HG03354 (cell line): ENCODE measurements around the gene PLEKHM2.

Experiments used
- ATAC-seq: cut with Tn5 transposase; IDR thresholded peaks from one replicate; pipeline ENCODE4 v1.9.1; 2021; ENCODE audit warnings: mild to moderate bottlenecking; ENCODE audit not compliant: unreplicated experiment, poor library complexity, severe bottlenecking

Gene PLEKHM2

DNA sequence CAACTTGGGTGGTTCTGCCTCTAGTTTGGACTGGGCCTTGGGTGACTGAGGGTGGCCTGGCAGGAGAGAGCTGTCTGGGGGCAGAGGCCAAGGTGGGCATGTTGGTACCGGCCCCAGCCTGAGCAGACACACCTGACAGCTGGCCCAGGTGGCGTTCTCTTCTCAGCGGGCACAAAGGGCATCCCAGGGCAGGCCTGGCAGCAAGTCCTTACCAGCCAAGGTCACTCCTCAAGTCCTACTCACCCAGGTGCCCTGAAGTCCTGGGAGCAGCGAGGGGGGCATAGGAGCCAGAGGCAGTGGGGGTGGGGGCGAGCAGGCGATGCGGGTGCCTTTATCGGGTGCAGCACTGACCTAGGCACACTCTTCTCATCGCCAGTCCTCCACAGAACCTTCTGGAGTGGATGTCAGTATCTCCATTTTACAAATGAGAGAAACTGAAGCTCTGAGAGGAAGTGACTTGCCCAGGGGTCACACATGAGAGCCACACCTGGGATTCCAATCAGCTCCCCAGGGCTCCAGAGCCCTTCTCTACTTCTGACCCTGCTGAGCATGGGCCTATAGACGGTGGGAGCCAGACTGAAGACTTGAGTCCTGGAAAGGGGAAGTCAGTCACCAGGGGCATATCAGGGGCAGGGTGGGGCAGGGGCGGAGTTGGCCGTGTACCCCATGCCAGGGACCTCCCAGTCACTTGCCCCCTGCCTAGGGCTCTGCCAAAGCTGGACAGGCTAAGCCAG is 51.4 kb downstream of the PLEKHM2 start:
- no peak for ATAC-seq

DNA sequence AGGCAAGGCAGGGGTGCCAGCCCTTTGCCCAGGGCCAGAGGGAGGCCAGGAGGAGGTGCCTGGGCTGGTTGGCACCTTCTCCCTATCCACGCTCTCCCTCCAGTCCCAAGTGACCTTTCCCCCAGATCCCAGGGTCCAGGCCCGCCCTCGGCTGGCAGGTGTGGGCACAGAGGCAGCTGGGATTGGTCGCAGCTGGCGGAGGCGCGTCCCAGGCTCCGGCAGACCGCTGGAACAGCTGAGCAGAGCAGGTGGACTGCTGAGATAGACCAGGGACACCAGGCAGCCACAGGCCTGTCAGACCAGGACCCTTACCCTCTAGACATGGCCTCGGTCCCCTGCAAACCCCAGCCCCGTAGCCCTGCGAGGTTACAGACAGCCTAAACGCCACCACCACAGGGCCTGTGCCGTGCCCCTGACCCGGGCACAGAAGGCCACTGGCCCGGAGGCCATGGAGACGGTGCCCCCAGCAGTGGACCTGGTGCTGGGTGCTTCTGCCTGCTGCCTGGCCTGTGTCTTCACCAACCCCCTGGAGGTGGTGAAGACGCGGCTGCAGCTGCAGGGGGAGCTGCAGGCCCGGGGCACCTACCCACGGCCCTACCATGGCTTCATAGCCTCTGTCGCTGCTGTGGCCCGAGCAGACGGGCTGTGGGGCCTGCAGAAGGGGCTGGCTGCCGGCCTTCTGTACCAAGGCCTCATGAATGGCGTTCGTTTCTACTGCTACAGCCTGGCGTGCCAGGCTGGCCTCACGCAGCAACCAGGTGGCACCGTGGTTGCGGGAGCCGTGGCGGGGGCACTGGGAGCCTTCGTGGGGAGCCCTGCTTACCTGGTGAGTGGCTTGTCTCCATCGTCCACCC is 52.1 kb downstream of the PLEKHM2 start, which contains the start of gene SLC25A34:
SLC25A34 (plus strand) TSS at position 221 of the 854 bp plus-strand sequence; CDS start at position 449, 228 bp downstream.
- ATAC-seq: no peak

DNA sequence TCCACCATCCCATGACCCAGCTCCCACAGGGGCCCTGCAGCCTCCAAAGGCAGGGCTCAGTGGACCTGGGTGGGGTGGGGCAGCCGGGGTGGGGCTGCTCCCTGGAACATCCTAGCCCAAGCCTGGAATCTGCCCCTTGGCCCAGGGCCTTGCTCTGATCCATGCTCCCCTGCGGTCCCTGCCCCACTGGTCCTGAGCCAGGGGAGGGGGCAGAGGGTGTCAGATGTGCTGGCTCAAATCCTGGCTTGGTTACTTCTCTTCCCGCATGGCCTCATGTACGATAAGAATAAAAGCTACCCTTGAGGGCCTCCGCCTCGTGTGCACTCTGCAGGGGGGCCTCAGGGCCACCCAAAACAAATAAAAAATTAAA is 52.8 kb downstream of the PLEKHM2 start:
- no peak for ATAC-seq

DNA sequence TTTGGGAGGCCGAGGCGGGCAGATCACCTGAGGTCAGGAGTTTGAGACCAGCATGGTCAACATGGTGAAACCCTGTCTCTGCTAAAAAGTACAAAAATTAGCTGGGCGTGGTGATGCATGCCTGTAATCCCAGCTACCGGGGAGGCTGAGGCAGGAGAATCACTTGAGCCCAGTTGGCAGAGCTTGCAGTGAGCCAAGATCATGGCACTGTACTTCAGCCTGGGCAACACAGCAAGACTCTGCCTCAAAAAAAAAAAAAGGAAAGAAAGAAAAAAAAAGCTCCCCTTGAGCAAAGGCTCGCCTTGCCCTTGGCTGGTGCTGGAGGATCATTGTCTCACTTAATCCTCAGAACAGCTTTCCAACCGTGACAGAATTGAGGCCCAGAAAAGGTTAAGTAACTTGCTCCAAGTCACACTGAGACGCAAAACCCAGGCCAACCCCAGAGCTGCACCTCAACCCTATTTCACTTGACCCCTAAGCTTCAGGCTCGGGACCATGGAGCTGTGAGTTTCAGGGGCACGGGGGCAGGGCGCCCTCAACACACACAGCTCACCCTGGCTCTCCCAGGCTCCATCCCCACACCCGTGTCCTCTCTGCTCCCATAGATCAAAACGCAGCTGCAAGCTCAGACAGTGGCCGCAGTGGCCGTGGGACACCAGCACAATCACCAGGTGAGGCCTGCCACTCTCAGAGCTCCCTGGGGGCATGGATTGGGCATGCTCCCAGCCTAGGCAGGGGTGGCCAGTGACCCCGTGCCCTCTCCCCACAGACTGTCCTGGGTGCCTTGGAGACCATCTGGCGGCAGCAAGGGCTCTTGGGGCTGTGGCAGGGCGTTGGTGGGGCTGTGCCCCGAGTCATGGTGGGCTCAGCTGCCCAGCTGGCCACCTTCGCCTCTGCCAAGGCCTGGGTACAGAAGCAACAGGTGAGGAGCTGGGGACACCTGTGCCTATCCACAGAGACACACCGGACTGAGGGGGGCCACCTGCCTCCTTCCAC is 53.5 kb downstream of the PLEKHM2 start:
- no peak for ATAC-seq

DNA sequence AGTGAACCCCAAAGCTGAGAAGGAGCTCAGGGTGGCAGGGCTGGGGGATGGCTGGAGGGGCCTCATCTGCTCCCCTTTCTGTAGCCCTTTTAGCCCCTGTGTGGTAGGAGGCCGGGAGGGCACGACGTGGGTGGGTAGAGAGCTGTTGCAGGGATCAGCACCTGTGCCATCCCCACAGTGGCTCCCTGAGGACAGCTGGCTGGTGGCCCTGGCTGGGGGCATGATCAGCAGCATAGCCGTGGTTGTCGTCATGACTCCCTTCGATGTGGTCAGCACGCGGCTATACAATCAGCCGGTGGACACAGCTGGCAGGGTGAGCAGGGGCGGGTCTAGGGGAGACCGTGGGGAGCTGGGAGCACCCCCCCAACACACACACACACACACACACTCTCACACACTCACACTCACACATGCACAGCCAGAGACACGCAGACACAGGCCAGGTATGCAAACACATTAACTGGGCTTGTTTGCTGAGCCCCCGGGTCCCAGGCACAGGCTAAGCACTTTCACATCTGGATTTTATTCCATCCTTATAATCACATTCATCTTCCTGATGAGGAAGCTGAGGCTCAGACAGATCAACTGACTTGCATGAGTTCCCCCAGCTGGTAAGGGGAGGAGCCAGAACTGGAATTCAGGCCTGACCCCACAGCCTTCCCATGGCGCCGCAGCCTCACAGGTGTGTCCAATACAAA is 54.4 kb downstream of the PLEKHM2 start:
- no peak for ATAC-seq

DNA sequence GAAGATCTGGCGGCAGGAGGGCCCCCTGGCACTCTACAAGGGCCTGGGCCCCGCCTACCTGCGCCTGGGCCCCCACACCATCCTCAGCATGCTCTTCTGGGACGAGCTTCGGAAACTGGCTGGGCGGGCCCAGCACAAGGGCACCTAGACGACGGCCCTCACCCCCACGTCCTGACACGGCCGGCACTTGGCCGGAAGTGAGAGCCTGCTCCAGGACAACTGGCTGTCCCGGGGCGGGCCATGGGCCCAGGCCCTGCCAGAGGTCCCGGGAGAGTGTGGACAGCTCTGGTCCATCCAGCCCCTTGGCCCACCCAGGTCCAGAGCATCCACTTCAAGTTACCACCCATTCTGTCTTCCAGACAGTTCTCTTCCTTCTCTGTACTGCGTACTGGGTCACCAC is 55.1 kb downstream of the PLEKHM2 start:
- no peak for ATAC-seq

DNA sequence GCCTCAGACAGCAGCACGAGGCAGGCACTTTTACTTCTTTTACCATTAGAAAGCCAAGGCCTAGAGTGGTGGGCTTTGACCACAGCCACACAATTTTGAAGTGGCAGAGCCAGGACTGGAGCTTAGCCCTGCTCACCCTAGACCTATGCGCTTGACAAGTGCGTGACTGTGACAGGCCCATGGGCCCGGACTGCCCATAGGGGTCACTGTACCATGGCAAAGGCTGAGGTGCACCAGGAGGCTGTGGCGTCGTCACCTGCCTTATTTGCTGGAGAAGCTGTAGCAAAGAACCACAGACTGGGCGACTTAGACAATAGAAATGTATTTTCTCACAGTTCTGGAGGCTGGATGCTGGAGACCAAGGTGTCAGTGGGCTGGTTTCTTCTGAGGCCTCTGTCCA is 55.6 kb downstream of the PLEKHM2 start:
- ATAC-seq: no peak

DNA sequence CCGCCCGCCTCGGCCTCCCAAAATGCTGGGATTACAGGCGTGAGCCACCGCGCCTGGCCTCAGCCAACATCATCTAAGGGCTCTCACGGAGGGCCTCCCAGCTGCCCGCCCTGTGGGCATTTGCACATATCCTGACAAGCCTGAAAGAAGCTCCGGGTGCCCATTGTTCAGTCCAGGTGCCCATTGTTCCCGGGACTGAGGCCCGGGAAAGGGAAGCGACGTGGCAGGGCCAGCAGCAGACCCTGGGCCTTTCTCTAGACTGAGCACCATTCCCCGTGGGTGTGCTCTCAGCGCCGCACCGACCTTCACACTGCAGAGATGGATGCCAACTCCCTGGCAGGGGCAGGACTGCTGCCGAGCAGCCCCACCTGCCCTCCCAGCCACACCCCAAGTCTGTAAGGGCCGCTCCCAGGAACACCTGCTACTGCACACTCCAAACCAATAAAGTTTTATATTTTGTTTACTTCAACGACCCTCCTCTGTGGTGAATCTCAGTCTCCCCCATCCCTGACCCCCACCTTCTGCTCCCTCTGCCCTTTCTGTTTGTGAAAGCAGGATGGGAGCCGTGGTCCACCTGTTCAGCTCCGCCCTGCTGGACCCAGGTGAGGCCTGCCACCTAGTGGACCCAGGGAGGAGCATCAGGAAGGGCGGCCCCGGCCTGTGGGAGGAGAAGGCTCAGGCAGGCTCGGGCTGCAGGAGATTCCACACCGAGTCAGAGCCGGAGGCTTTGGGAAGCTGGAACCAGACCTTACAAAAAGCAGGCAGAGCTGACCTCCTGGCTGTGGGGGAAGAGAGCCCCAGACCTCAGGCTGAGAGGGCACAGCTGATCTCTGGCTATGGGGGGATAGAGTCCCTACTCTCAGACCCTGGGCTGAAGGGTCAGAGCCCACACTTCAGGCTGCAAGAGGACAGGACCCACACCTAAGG is 57.1 kb downstream of the PLEKHM2 start:
- peak; percentile 66 for ATAC-seq

DNA sequence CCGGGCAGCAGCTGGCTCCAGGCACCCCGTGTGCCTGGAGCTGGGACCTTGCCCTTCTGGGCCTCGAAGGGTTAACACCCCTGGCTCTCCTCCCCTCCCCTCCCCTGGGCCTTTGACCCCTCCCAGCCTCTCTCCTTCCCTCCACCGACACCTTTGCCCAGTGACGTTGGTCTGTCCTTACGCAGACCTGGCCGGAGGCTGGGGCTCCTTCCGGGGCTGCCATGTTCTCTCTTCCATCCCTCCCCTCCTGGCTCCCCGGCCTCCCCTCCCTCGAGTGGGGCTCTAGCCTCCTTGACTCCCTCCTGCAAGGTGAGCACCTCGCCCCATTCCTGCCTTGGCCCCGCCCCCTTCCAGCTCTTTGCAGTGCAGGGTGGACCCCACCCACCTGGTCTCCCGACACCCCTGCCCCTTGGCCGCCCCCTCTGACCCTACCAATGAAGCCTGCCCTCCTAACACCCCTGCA is 58.2 kb downstream of the PLEKHM2 start, which contains the start of gene TMEM82:
TMEM82 (plus strand) TSS at position 161 of the 463 bp plus-strand sequence; CDS start at position 222, 61 bp downstream.
- no peak for ATAC-seq

DNA sequence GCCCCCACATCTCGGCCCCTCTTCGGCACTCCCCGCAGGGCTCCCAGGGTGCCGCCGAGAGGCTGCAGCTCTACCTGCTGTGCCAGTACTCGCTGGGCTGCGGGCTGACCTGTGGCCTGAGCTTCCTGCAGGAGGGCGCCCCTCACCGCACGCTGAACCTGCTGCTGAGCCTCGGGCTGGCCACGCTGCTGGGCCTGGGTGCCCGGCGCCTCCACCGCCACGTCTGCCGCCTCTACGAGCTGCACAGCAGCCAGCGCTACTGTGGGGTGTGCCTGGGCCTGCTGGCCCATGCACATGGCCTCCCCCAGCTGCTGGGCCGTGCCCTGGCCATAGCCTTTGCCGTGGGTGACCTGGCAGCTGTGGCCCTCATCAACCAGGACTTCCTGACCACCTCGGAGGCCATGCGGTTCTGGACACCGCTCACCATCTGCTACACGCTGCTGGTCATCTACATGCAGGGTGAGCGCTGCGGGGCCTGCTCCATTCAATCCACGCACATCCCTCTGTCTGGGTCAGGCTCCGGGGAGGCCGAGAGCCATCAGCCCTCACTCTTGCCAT is 60.1 kb downstream of the PLEKHM2 start:
- no peak for ATAC-seq

DNA sequence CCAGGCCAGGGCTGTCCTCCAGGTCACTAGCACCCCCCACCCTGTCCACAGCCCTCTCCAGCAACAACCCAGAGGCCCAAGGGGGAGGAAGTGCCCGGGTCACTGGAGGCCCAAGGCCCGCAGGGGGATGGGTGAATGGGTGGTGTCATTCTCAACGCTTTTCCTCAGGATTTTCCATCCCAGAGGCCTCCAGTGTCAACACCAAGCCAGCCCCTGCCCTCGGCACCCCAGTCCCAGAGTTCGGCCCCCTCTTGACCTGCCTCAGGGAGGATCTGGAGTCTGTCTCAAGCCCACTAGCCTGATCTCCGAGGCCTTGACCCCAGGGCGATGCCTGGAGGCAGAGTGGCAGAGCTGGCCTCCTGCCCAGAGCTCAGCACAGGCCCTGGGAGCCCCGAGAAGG is 63.3 kb downstream of the PLEKHM2 start:
- ATAC-seq: no peak

DNA sequence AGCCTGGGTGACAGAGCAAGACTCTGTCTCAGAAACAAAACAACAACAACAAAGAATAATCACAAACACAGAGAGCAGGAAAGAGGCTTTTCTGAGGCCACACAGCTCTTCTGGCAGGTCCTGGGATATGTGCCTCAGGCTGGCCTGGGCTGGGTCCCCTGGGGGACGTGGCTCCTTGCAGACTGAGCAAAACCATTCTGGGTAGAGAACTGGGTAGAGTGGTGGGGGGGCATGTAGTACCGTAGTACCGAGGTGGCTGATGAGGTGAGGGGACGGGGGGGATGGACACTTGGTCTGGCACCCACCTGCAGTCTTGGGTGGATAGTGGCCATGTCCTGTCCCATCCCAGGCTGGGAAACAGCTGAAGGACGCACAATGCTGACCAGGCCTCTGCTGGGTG is 64.1 kb downstream of the PLEKHM2 start:
- no peak for ATAC-seq

DNA sequence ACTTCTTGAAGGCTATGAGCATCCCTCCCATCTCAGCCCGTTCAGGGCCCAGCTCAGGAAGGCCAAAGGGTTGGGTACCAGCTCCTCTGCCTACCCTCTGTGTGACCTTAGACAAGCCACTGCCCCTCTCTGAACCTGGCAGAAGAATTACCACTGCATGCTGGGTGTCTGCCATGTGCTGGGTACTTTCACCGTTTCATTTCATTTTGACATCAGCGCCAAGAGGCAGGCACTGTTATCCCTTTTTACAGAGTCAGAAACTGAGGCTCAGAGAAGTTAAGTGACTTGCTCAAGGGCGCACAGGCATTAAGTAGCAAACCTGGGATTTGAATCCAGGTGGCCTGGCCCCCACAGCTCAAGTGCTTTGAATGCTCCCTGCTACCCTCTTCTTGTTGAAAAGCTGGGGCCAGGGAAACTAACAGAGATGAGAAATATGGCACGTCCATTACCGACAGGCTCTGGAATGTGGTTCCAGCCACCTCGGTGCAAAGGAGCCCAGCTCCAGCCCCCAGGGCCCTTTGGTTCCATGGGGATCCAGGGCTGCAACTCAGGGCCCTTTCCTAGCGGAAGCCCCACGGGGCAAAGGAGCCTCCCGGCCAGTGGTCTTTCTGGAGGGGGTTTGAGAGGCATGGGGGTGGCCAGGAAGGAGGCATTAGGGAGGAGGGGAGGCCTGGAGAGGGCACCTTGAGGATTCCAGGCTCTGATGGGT is 64.7 kb downstream of the PLEKHM2 start:
- ATAC-seq: no peak

DNA sequence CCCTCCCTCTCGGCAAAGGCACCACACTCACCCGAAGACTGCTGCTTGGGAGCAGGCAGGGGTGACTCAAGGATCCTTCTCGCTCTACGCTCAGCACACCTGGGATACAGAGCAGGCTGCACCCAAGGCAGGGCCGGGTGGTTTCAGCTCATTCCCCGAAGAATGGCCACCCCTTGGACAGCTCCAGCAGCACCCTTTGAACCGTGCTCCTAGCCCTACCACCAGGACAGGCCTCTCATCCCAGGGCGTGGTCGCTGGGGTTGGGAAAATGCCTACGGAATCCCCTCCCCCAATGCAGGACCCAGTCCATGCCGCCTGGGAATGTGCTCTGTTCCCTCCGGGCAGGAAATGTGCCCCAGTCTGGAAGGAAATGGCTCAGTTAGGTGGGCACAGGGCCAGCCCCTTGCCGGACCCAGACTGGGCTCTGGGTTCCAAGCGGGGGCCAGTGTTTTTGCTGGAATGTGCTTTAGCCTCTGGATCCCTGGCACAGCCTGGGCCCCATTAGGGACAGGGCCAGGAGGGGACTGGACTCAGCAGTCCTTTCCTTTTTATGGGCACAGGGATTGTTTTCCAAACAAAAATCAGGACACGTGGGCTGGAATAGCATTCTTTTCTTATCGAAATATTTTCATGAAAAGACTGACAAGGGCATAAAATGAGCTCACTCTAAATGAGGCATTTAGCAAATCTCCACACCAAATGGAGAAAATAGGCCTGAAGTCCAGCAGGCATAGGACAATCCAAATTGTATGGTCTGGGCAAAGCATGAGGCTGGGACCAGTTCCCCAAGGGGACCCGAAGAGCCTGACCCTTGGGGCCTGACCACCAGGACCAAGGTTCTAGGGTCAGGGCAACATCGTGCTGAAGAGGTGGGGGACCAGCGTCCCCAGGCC is 65.5 kb downstream of the PLEKHM2 start:
- no peak for ATAC-seq

DNA sequence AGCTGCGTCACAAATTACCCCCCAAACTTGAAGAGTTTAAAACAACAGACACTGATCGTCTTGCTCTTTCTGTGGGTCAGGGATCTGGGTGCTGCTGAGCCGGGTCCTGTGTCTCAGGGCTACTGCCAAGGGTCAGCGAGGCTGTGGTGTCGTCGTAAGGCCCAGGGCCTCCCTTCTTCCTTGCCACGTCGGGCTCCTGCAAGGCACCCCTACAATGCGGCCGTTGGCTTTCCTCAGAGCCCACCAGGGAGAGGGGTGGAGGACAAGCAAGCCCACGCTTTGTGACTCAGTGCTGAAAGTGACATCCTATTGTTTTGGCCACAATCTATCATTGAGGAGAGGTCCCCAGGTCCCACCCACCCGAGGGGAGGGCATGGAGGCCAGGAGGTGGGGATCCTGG is 66.8 kb downstream of the PLEKHM2 start:
- ATAC-seq: no peak

DNA sequence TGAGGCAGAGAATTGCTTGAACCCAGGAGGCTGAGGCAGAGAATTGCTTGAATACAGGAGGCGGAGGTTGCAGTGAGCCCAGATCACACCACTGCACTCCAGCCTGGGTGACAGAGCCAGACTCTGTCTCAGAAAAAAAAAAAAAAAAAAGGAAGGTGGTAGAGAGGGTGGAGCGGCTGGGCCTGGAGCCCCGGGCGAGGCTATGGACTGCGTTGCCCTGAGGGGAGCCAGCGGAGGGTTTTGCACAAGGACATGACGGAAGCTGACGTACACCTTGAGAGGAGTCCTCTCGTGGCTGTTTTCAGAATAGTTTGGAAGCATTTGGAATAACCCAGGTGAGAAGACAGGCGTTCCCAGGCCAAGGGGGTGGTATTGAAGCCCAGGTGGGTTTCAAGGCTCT is 67.6 kb downstream of the PLEKHM2 start:
- no peak for ATAC-seq
